HuH-7 (cell line): ENCODE measurements around the gene TEDDM1.
"Not testable (repeated sequence)": the region's sequence is repeated elsewhere in the genome, so short reads cannot be mapped to it uniquely, and the experiment has no call there.

ENCODE experiments used
- DNase-seq: peaks from one replicate; pipeline ENCODE4 v3.0.0; 2011; ENCODE audit warnings: low spot score

Gene TEDDM1

DNA sequence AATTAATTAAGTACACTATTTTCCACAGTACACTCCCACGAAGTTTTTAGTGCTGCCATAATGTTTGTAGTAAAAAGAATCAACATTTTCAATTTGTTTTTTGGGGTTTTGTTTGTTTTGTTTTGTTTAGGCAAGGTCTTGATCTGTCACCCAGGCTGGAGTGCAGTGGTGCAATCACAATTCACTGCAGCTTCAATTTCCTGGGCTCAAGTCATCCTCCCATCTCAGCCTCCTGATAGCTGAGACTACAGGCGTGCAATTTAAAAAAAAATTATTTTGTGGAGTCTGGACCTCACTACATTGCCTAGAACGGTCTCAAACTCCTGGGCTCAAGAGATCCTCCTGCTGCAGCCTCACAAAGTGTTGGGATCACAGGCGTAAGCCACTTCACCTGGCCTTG is 20.3 kb downstream of the TEDDM1 start:
- DNase-seq = no peak

- DNase-seq = not testable (repeated sequence)
Measured at GRCh38 chr1:182379781-182380180, 20.7 kb downstream of the TEDDM1 start.

- DNase-seq = no peak
Measured at GRCh38 chr1:182376936-182377574, 23.4 kb downstream of the TEDDM1 start.

DNA sequence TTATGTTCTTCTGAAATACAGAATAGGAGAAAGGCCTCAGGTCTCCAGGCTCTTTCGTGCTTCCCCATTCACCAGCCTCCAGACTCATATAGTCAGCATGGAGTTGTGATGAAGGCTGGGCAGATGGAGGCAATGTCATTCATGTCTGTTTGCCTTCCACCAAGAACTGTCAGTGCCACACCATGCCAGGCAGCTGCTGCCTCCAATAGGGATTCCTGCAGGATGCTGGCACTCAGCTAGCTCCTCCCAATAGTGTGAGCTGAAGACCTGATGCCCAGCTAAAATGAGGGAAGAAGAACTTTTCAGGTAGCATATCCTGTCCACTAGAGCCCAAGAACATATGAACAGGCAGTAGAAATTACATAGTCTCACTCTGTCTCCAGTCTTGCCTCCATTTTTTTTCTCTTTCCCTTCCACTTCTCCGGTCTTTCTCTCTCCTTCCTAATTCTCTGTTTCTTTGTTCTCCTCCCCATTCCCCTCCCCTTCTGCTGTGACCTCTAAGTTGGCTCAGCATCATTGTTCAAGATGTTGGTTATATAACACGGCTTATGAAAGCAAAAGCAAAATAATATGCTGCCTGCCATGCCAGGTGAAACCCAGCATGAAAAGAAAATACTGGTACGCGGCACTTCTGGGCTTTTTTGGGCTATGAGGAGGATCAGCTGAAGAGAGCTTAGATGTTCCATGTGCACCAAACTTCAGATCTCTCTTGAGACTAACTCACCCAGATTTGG is 26.2 kb downstream of the TEDDM1 start:
- DNase-seq = no peak

GRCh38 chr1:182370532-182370931 is 29.9 kb downstream of the TEDDM1 start:
- no peak for DNase-seq

DNA sequence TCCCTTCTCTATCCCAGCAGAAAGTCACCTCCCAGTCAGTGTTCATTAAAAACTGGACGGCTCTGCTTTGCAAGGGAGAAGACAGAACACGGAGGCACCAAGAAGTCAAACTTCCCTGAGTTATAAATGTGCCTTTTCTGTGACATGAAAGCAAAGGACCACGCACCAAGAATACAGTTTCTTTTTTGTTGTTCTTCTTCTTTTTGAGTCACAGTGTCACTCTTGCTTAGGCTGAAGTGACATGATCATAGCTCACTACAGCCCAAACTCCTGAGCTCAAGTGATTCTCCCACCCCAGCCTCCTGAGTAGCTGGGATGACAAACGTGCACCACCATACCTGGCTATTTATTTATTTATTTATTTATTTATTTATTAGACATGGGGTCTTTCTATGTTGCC is 31.6 kb downstream of the TEDDM1 start:
- no peak for DNase-seq

DNA sequence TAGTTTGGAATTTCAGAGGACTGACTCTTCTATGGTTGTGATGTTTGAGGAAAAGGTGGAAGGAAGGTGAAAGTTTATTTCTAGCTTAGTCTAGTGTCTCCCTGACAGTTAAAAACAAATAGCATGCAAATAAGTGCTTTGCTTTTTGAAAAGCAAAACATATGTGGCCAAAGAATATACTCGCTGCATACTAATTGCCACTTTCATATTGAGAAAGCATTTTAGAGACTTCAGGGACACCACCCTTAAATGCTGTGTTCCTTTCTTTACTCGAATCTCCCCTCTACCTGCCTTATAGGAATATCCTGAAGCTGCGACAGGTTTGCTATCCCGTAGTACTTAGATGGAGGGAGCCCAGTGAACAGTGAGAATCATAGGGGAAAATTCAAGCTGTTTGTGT is 32.1 kb downstream of the TEDDM1 start:
- no peak for DNase-seq

DNA sequence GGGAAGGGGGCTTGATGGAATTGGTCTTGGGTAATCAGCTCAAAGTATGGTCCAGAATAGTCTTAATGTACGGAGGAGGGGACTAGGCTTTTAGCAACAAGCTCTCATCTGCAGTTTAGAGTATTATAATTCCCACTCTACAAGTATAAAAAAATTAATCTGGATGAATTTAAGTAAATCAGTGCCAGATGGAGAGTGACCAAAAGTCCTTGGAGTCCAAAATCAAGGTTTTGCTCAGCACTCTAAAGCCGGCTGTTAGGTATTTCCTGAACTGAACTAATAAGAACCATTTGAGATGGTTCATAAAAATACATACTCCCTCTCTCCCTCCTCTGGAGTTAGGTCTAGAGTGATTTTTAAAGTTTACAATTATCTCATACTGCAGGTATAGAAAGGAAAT is 32.5 kb downstream of the TEDDM1 start:
- no peak for DNase-seq

GRCh38 chr1:182366596-182366995 is 33.9 kb downstream of the TEDDM1 start:
- DNase-seq = no peak

DNA sequence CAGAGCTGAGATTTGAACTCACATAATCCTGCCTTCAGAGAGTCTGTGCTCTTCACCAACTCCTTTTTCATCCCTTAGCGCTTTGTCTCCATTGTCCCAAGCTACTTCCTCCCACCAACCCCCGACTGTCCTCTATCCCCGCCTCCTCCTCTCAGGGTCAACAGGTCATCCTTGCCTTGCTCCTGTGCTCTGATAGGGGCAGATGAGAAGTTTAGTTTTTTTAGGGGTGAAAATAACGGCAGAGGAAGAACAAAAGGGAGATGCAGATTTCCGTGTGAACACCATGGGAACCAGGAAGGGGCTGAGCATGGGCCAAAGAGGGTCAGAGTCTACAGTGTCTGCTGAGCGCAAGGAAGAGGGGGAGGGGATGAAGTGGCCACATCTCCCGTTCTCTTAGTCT is 40.8 kb downstream of the TEDDM1 start:
- no peak for DNase-seq

DNA sequence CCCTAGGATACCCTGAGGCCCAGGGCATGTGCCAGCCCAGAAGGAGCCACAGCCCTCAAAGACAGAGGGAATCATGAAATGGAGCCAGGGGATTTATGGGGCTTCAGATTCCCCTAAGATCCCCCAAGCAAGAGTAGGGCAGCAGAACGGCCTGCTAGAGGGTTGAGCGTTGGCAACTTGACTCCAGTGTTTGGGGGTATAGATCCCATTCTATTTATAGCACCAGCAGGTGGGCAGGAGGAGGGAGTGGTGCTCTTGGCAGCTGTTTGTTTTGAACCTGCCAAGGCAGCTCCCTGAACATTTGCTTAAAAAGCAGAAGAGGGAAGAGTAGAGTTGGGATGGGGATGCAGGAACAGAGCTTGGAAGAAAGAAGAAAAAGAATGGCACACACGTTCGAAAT is 42.6 kb downstream of the TEDDM1 start:
- DNase-seq = no peak

GRCh38 chr1:182357171-182357570 is 43.3 kb downstream of the TEDDM1 start:
- DNase-seq = no peak

GRCh38 chr1:182355723-182356098 is 44.8 kb downstream of the TEDDM1 start:
- DNase-seq = no peak

DNA sequence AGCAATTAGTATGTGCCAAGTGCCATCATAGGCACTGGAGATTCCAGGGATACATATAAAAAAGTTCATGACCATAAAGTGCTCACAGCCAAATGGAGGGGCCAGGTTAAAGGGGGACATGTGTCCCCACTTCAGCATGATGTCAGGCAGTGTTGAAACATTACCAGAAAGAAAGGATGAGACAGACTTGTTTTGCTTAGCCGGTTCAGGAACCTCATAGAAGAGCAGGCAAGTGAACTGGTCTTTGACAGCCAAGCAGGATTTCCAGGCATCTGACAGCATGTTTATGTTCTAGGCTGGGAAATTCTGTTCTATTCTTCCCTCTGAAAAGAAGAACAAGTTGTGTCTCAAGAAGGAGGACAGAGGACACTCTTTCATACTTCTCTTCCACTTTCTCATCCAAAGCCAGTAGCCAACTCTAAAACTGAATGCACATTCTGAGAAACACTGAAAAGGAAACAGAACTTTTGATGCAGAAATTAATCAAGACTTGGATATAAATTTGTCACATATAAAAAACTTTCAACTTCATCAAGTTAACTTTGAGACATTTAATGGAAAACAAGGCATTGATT is 48.6 kb downstream of the TEDDM1 start:
- DNase-seq = no peak

DNA sequence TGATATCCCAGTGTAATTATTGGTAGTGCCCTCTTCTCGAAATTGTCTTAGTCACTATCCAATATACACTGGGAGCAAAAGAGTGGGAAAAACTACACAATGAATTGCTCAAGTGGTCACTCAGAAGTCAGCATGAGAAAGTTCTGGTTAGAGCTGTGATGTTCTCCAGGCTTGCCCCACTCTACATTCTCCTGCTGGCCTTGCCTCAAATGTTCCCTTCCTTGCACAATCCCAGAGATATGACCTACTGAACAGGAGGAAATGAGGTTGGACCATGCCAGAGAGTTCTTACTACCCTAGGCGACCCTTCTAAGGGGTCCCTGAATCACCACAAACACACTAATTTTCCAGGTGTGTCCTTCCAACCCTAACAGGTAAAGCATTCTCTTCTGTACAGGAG is 49.6 kb downstream of the TEDDM1 start:
- DNase-seq = no peak

DNA sequence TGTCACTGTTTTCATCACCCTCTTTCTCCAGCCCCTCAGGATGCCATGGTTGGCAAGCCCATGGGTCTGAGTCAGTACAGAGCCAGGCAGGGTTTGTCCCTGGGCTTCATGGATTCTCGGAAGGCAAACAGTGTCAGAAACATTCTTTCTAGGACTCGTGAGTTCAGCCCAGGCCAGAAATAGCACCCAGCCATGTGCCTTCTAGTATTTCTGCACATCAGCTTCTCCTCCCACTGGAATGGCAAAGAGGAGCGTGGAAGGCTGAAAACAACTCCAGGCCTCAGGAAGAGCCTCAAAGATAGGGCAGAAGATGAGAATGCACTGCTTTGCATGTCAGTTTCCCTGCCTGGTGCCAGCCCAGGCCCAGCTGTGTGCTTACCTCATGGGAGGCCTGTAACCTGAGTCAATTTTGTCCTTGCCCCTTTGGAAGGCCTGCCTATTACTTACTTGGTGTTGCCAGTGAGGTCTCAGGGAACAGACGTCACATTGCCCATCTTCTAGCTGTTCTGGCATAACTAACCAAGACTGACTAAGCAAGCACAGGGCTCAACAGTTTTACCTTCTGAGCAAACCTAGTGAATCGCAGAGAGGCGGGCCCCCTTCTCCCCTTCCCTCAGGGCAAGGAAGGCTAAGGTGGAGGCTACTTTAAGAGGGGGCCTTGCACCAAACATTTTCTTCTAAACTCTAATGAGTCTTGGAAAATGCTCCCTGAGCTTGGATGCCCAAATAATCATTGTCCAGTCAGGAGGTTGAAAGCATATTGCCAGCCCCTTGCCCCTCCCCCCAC is 51.3 kb downstream of the TEDDM1 start:
- no peak for DNase-seq
